ENCODE measurements around the gene LPIN2.

DNA sequence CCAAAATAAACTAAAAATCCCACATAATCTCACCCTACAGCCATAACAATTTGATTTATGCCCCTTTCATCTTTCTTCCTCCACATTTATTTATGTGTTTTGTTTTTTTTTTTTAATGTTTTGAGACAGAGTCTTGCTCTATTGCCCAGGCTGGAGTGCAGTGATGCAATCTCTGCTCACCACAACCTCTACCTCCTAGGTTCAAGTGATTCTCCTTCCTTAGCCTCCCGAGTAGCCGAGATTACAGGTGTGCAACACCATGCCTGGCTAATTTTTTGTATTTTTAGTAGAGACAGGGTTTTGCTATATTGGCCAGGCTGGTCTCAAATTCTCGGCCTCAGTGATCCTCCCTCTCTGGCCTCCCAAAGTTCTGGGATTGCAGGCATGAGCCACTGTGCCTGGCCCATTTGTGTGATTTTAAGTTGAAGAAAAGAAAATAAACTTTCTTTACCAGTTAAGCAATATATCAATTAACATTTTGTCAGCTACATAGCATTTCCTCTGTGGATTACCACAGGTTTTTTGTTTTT, 35.9 kb upstream of the LPIN2 start:
- TF ChIP-seq, protein P1, sequence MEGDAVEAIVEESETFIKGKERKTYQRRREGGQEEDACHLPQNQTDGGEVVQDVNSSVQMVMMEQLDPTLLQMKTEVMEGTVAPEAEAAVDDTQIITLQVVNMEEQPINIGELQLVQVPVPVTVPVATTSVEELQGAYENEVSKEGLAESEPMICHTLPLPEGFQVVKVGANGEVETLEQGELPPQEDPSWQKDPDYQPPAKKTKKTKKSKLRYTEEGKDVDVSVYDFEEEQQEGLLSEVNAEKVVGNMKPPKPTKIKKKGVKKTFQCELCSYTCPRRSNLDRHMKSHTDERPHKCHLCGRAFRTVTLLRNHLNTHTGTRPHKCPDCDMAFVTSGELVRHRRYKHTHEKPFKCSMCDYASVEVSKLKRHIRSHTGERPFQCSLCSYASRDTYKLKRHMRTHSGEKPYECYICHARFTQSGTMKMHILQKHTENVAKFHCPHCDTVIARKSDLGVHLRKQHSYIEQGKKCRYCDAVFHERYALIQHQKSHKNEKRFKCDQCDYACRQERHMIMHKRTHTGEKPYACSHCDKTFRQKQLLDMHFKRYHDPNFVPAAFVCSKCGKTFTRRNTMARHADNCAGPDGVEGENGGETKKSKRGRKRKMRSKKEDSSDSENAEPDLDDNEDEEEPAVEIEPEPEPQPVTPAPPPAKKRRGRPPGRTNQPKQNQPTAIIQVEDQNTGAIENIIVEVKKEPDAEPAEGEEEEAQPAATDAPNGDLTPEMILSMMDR (optimal IDR thresholded peaks at IDR 0.05 in 1 of 3, IDR thresholded peaks at IDR 0.05 in 1 of 3, conservative IDR thresholded peaks at IDR 0.05 in 1 of 3; ENCODE audit: extremely low read depth in 1 of 3, insufficient read depth in 2 of 3, low read length in 3 of 3): no peak
- no peak for TF ChIP-seq EZH2 (IDR thresholded peaks at IDR 0.05; ENCODE audit: low read length)

All from keratinocyte (primary cell).